Measurements from ENCODE around the gene GABBR2. TPM values are rescaled to one million over a fixed set of nuclear protein-coding genes. Genes with fewer than 3 reads are reported as not detected.
A peak's percentile ranks its signal among the peaks of the same experiment; 100 is the strongest.

Gene GABBR2
- total RNA-seq, 1 donor from 2014 or later, result 6.4 TPM

GRCh38 chr9:98259791-98260190 lies 448.9 kb downstream of the GABBR2 start:
- DNase-seq (ENCODE audit: extremely low spot score, unreplicated experiment), result no peak
- H3K4me1 Mint-ChIP-seq (ENCODE audit: unreplicated experiment), result peaks cover 3% of the 10 kb centered on the region
- H3K27me3 Mint-ChIP-seq, result peaks cover 2% of the 10 kb centered on the region
- H3K36me3 Mint-ChIP-seq, result no peaks in the 10 kb centered on the region
- no peak overlapping the region for H3K27ac Mint-ChIP-seq
- no peaks in the 10 kb centered on the region for H3K9me3 Mint-ChIP-seq
- peak; percentile 39 for TF ChIP-seq CTCF (conservative IDR thresholded peaks at IDR 0.05)
- H3K4me3 Mint-ChIP-seq, result no peak overlapping the region

GRCh38 chr9:98256756-98257155 lies 452.0 kb downstream of the GABBR2 start:
- no peak for DNase-seq (ENCODE audit: extremely low spot score, unreplicated experiment)
- TF ChIP-seq CTCF (conservative IDR thresholded peaks at IDR 0.05), result no peak
- Mint-ChIP-seq H3K27me3 (peaks cover 6% of the 10 kb centered on the region), H3K9me3 (no peaks in the 10 kb centered on the region), H3K4me3 (peak overlapping the region; percentile 91), H3K27ac (peak overlapping the region; percentile 91), H3K36me3 (no peaks in the 10 kb centered on the region), H3K4me1 (ENCODE audit: unreplicated experiment) (peaks cover 20% of the 10 kb centered on the region)

DNA sequence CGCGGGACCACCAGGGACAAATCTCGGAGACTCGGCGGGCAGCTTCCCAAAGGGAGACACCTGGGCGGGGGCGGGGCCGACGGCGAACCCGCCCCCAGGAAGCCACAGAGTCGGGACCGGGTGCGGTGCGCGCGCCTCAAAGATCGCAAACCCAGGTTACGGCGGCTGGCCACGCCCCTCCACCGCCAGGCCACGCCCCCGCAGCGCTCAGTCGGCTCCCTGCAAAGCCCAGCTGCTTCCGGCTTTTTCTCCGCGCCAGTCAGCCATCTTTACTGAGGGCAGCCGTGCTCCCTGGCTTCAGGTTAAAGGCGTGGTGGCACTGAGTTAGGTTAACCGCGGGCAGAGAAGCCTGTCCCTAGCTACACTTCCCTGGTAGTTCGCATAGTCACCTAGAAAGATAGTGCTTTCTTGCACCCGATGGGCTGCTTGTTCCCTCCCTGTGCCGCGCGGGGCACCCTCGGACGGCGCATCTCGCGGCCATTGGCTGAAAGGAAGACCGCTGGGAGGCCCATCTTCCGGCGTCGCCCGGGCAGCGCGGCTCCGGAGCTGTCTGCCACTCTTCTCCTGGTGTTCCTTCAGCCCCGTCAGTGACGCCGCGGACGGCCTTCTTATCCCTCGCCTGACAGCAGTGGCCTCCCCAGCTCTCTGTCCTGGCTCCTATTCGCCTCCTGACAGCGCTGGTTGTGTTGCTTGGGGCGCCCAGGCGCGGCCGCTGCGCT lies 453.0 kb downstream of the GABBR2 start, which contains the start of gene TBC1D2:
TSS of gene TBC1D2 (minus strand) at position 72 of the 719 bp plus-strand sequence. CDS start 108 bp downstream, outside the sequence.
- Mint-ChIP-seq H3K4me3 (peak within 1 kb of the TSS; percentile 91), H3K27me3 (peaks cover 6% of the 10 kb centered on the region), H3K27ac (peak within 1 kb of the TSS; percentile 91), H3K9me3 (no peaks in the 10 kb centered on the region), H3K4me1 (ENCODE audit: unreplicated experiment) (peaks cover 20% of the 10 kb centered on the region), H3K36me3 (no peaks in the 10 kb centered on the region)
- TF ChIP-seq CTCF (conservative IDR thresholded peaks at IDR 0.05), result peak; percentile 41
- DNase-seq (ENCODE audit: extremely low spot score, unreplicated experiment), result peak; percentile 95

DNA sequence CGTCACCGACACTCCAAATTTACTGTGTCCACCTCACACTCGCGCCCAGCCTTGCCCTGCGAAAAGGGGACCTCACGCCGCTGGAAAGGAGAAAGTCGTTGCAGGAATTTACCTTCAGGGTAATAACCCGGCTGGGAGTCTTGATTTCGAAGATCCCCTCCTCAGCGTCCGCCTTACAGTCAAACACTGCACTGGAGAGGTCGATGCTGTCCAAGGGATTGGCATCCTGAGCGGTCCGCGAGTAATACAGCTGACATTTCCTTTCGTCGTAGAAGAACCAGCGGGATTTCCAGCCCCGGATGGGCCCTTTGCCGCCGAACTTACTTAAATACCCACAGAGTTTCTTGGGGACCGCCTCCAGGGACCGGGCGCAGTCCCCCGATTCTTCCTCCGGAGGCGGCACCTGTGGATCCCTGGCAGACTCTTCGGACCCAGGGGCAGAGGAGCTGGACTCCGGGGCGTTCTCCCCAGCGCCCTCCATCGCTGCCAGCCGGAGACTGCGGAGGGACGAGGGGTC lies 453.6 kb downstream of the GABBR2 start:
- DNase-seq (ENCODE audit: extremely low spot score, unreplicated experiment), result no peak
- Mint-ChIP-seq H3K4me3 (peak overlapping the region; percentile 91), H3K27me3 (peaks cover 6% of the 10 kb centered on the region), H3K4me1 (ENCODE audit: unreplicated experiment) (peaks cover 25% of the 10 kb centered on the region), H3K27ac (peak overlapping the region; percentile 54), H3K9me3 (no peaks in the 10 kb centered on the region), H3K36me3 (peaks cover 3% of the 10 kb centered on the region)
- TF ChIP-seq CTCF (conservative IDR thresholded peaks at IDR 0.05), result no peak

DNA sequence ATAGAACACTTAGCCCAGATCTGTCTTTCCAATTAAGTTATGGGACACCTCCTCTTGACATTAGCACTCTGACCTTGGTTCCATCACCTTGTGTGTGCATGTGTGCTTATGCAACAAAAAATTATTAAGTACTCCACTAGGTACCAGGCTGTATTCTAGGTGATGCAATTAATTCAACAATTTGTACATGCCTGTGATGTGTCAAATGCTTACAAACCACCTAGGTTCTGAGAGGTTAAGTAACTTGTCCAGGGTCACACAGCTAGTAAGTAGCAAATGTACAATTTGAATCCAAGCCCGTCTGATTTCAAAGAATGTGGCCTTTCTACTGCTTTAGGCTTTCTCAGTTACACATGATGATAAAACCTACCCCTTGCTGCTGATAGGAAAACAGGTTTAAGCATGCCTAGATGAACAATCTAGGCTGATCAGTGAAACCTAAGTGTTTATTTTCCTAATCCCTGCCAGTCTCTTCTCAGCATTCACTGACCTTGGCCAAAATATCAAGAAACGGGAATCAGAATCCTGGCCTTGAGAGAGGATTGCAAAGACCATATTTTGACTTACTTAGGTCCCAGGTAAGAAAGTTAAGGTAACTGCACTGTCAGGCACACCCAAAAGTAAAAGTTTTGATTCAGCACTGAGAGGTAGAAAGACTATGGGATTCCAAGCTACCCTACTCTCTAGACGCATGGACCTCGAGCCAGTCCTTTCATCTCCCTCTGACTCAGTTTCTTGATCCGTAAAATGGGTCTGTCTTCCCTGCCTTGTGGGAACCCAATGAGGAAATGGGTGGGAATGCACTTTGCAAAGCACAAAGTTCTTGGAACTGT lies 454.3 kb downstream of the GABBR2 start:
- peaks cover 6% of the 10 kb centered on the region for H3K27me3 Mint-ChIP-seq
- H3K9me3 Mint-ChIP-seq, result no peaks in the 10 kb centered on the region
- peak overlapping the region; percentile 91 for H3K4me3 Mint-ChIP-seq
- DNase-seq (ENCODE audit: extremely low spot score, unreplicated experiment), result no peak
- peaks cover 9% of the 10 kb centered on the region for H3K36me3 Mint-ChIP-seq
- H3K4me1 Mint-ChIP-seq (ENCODE audit: unreplicated experiment), result peaks cover 31% of the 10 kb centered on the region
- no peak for TF ChIP-seq CTCF (conservative IDR thresholded peaks at IDR 0.05)
- H3K27ac Mint-ChIP-seq, result peak overlapping the region; percentile 54

Measured in type B pancreatic cell (in vitro differentiated cells).